H9 (cell line): Measurements from ENCODE around the gene FHOD3. TPM values are rescaled to one million over a fixed set of nuclear protein-coding genes. Genes with fewer than 3 reads are reported as not detected.

Source experiments
- DNase-seq: peaks from one replicate; pipeline ENCODE4 v3.0.0-alpha.2; 2017
- H2AFZ ChIP-seq: one replicate; pipeline ENCODE4 v1.6.1; 2013; ENCODE audit warnings: mild to moderate bottlenecking, low read length, control low read depth, moderate library complexity
- H2AK5ac ChIP-seq: 2 replicates; pipeline ENCODE4 v1.6.1; 2013; ENCODE audit warnings: low read length, control low read depth, mixed read lengths; ENCODE audit not compliant: insufficient read length
- H2BK120ac ChIP-seq: one replicate; pipeline ENCODE4 v1.6.1; 2013; ENCODE audit warnings: low read depth, mild to moderate bottlenecking, low read length, control low read depth, inconsistent platforms; ENCODE audit not compliant: poor library complexity, severe bottlenecking
- H2BK12ac ChIP-seq: 2 replicates; pipeline ENCODE4 v1.6.1; 2013; ENCODE audit warnings: low read length, control low read depth, mixed read lengths, low read depth; ENCODE audit not compliant: insufficient read length
- H2BK15ac ChIP-seq: 2 replicates; pipeline ENCODE4 v1.6.1; 2013; ENCODE audit warnings: low read depth, low read length, control low read depth
- H2BK20ac ChIP-seq: one replicate; pipeline ENCODE4 v1.6.1; 2013; ENCODE audit warnings: low read depth, mild to moderate bottlenecking, low read length, control low read depth, inconsistent platforms; ENCODE audit not compliant: poor library complexity, severe bottlenecking
- H2BK5ac ChIP-seq: 2 replicates; pipeline ENCODE4 v1.6.1; 2013; ENCODE audit warnings: low read length, control low read depth, mixed read lengths; ENCODE audit not compliant: insufficient read length
- H3K14ac ChIP-seq: 2 replicates; pipeline ENCODE4 v1.6.1; 2013; ENCODE audit warnings: low read length, control low read depth; ENCODE audit not compliant: insufficient read depth
- H3K18ac ChIP-seq: 2 replicates; pipeline ENCODE4 v1.6.1; 2013; ENCODE audit warnings: low read depth, mild to moderate bottlenecking, mixed read lengths, low read length, control low read depth; ENCODE audit not compliant: insufficient read length
- H3K23ac ChIP-seq: 2 replicates; pipeline ENCODE4 v1.6.1; 2013; ENCODE audit warnings: low read length, control low read depth, mixed read lengths, low read depth; ENCODE audit not compliant: insufficient read length
- H3K23me2 ChIP-seq: 2 replicates; pipeline ENCODE4 v1.6.1; 2013; ENCODE audit warnings: low read depth, mild to moderate bottlenecking, mixed read lengths, low read length, control low read depth; ENCODE audit not compliant: insufficient read length, poor library complexity, severe bottlenecking
- H3K27ac ChIP-seq: 2 replicates; pipeline ENCODE4 v1.5.1; 2013; ENCODE audit warnings: low read length, control low read depth, mixed read lengths, low read depth; ENCODE audit not compliant: insufficient read length
- H3K27me3 ChIP-seq: 2 replicates; pipeline ENCODE4 v1.6.1; 2013; ENCODE audit warnings: low read length, control low read depth, inconsistent platforms; ENCODE audit not compliant: insufficient read depth
- H3K4ac ChIP-seq: 2 replicates; pipeline ENCODE4 v1.6.1; 2013; ENCODE audit warnings: low read depth, mild to moderate bottlenecking, control low read depth, inconsistent platforms, low read length, moderate library complexity
- H3K4me1 ChIP-seq: 2 replicates; pipeline ENCODE4 v1.6.1; 2013; ENCODE audit warnings: low read length, control low read depth, inconsistent platforms; ENCODE audit not compliant: insufficient read depth
- H3K4me2 ChIP-seq: 2 replicates; pipeline ENCODE4 v1.6.1; 2013; ENCODE audit warnings: low read length, control low read depth, mixed read lengths; ENCODE audit not compliant: insufficient read length, insufficient read depth
- H3K56ac ChIP-seq: 2 replicates; pipeline ENCODE4 v1.6.1; 2013; ENCODE audit warnings: low read depth, mild to moderate bottlenecking, mixed read lengths, low read length, control low read depth; ENCODE audit not compliant: insufficient read length
- H3K79me1 ChIP-seq: 2 replicates; pipeline ENCODE4 v1.6.1; 2013; ENCODE audit warnings: low read depth, mild to moderate bottlenecking, moderate library complexity, low read length, control low read depth, inconsistent platforms; ENCODE audit not compliant: insufficient read depth, poor library complexity, severe bottlenecking
- H3K79me2 ChIP-seq: 2 replicates; pipeline ENCODE4 v1.6.1; 2013; ENCODE audit warnings: low read length, control low read depth, inconsistent platforms; ENCODE audit not compliant: insufficient read depth
- H3K9ac ChIP-seq: 2 replicates; pipeline ENCODE4 v1.6.1; 2013; ENCODE audit warnings: low read length, control low read depth, mixed read lengths; ENCODE audit not compliant: insufficient read length; ENCODE audit errors: extremely low read depth
- H3K9me3 ChIP-seq: one replicate; pipeline ENCODE4 v1.6.1; 2013; ENCODE audit warnings: low read depth, low read length, inconsistent platforms; ENCODE audit not compliant: control insufficient read depth
- H3T11ph ChIP-seq: one replicate; pipeline ENCODE4 v1.6.1; 2013; ENCODE audit warnings: mild to moderate bottlenecking, low read length, control low read depth, inconsistent platforms
- H4K20me1 ChIP-seq: one replicate; pipeline ENCODE4 v1.6.1; 2013; ENCODE audit not compliant: control insufficient read depth, insufficient read length, insufficient read depth
- H4K5ac ChIP-seq: 2 replicates; pipeline ENCODE4 v1.6.1; 2013; ENCODE audit warnings: low read depth, mild to moderate bottlenecking, mixed read lengths, low read length, control low read depth; ENCODE audit not compliant: insufficient read length
- H4K8ac ChIP-seq: replicated peaks from 2 replicates; pipeline ENCODE4 v1.6.1; 2013; ENCODE audit warnings: low read length, control low read depth, mixed read lengths, low read depth; ENCODE audit not compliant: insufficient read length
- H4K91ac ChIP-seq: 2 replicates; pipeline ENCODE4 v1.6.1; 2013; ENCODE audit warnings: low read depth, mild to moderate bottlenecking, moderate library complexity, mixed read lengths, low read length, control low read depth; ENCODE audit not compliant: insufficient read length
- H3K27ac Mint-ChIP-seq, 3 experiments: 2 replicates in 2 of 3; 3 replicates in 1 of 3; pipeline ENCODE4 v1.8.0; 2020 to 2021; ENCODE audit warnings: mixed read lengths in 3 of 3, mild to moderate bottlenecking in 1 of 3, moderate library complexity in 1 of 3
- H3K27me3 Mint-ChIP-seq: 2 replicates; pipeline ENCODE4 v1.8.0; 2021; ENCODE audit warnings: low read depth, mild to moderate bottlenecking, moderate library complexity, mixed read lengths
- H3K36me3 Mint-ChIP-seq, 3 experiments: 2 replicates in 2 of 3; 3 replicates in 1 of 3; pipeline ENCODE4 v1.8.0; 2020 to 2021; ENCODE audit warnings: low read depth in 3 of 3, mixed read lengths in 3 of 3; ENCODE audit not compliant: insufficient read depth in 1 of 3
- H3K4me1 Mint-ChIP-seq, 2 experiments: 2 replicates each; pipeline ENCODE4 v1.8.0; 2020; ENCODE audit warnings: mixed read lengths in 2 of 2
- H3K4me3 Mint-ChIP-seq, 2 experiments: 2 replicates in 1 of 2; 3 replicates in 1 of 2; pipeline ENCODE4 v1.8.0; 2020 to 2021; ENCODE audit warnings: mild to moderate bottlenecking in 2 of 2, mixed read lengths in 2 of 2, moderate library complexity in 1 of 2
- H3K9me3 Mint-ChIP-seq, 2 experiments: 2 replicates in 1 of 2; 3 replicates in 1 of 2; pipeline ENCODE4 v1.8.0; 2020; ENCODE audit warnings: mild to moderate bottlenecking in 2 of 2, mixed read lengths in 2 of 2, moderate library complexity in 1 of 2
- WGBS: extraction: QIAGEN DNeasy Blood & Tissue Kit; methylation state at CpG from one replicate; pipeline ENCODE4 v1.1.7; 2013; ENCODE audit warnings: missing lambda C conversion rate, low lambda C conversion rate, mixed read lengths; ENCODE audit not compliant: insufficient read length; ENCODE audit errors: extremely low coverage; 5-methylcytosine and 5-hydroxymethylcytosine counted together
- total RNA-seq: library from RNA; stranded (reverse); gene quantifications from 2 replicates; pipeline ENCODE4 v1.2.1, GENCODE V29; 2021
- TF ChIP-seq, protein P1 (sequence below): fragments of 200-600 bp; sonication (generic); conservative IDR thresholded peaks from 3 replicates; pipeline ENCODE4 v1.8.0; 2021; ENCODE audit warnings: antibody characterized with exemption, mild to moderate bottlenecking

Gene FHOD3
- total RNA-seq, 1 experiment from 2014 or later, result 8.0 TPM

GRCh38 chr18:36256094-36256493 lies 41.4 kb upstream of the FHOD3 start:
- no peak overlapping the region for H3K9ac ChIP-seq
- no peaks in the 10 kb centered on the region for H3K9me3 ChIP-seq
- no peaks in the 10 kb centered on the region for H3K79me2 ChIP-seq
- H2BK120ac ChIP-seq, result no peak overlapping the region
- H3K4me1 ChIP-seq, result no peaks in the 10 kb centered on the region
- Mint-ChIP-seq H3K9me3 (no peaks in the 10 kb centered on the region), H3K36me3 (peaks cover 0 to 8% (median 0%) of the 10 kb centered on the region in 3 experiments; a peak in 4 of 7 replicates), H3K4me1 (0 out of 4 replicates have a peak, but pooled peaks cover 0 to 2% of the 10 kb centered on the region in 2 experiments), H3K27me3 (no peaks in the 10 kb centered on the region; the same call in 1 of the 2 replicates), H3K4me3 (no peak overlapping the region), H3K27ac (no peak overlapping the region)
- no peak overlapping the region for H3K18ac ChIP-seq
- H3K23me2 ChIP-seq, result no peaks in the 10 kb centered on the region
- H2BK15ac ChIP-seq, result no peak overlapping the region
- H4K20me1 ChIP-seq, result no peaks in the 10 kb centered on the region
- no peak overlapping the region for H2AK5ac ChIP-seq
- TF ChIP-seq, protein P1, sequence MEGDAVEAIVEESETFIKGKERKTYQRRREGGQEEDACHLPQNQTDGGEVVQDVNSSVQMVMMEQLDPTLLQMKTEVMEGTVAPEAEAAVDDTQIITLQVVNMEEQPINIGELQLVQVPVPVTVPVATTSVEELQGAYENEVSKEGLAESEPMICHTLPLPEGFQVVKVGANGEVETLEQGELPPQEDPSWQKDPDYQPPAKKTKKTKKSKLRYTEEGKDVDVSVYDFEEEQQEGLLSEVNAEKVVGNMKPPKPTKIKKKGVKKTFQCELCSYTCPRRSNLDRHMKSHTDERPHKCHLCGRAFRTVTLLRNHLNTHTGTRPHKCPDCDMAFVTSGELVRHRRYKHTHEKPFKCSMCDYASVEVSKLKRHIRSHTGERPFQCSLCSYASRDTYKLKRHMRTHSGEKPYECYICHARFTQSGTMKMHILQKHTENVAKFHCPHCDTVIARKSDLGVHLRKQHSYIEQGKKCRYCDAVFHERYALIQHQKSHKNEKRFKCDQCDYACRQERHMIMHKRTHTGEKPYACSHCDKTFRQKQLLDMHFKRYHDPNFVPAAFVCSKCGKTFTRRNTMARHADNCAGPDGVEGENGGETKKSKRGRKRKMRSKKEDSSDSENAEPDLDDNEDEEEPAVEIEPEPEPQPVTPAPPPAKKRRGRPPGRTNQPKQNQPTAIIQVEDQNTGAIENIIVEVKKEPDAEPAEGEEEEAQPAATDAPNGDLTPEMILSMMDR, result no peak
- no peak overlapping the region for H2BK20ac ChIP-seq
- H3K14ac ChIP-seq, result no peak overlapping the region
- WGBS, result no CpG with 5 or more reads among the region's 7 CpGs
- H3K27ac ChIP-seq, result no peak overlapping the region
- H2BK5ac ChIP-seq, result no peak overlapping the region
- no peak overlapping the region for H4K91ac ChIP-seq
- H3K56ac ChIP-seq, result no peak overlapping the region
- DNase-seq, result no peak
- H2BK12ac ChIP-seq, result no peak overlapping the region
- H3K23ac ChIP-seq, result no peak overlapping the region
- no peak overlapping the region for H2AFZ ChIP-seq
- no peaks in the 10 kb centered on the region for H3K27me3 ChIP-seq
- no peak overlapping the region for H3K4ac ChIP-seq
- no peak overlapping the region for H3K4me2 ChIP-seq
- no peak overlapping the region for H4K5ac ChIP-seq
- no peak overlapping the region for H4K8ac ChIP-seq
- H3T11ph ChIP-seq, result no peak overlapping the region
- no peaks in the 10 kb centered on the region for H3K79me1 ChIP-seq
